ENCODE data around the gene HNRNPK. TPM values are rescaled to one million over a fixed set of nuclear protein-coding genes. Genes with fewer than 3 reads are reported as not detected.
"Not testable (repeated sequence)": the region's sequence is repeated elsewhere in the genome, so short reads cannot be mapped to it uniquely, and the experiment has no call there.

The HNRNPK gene
- total RNA-seq, 2 donors from 2014 or later: 545 to 772 TPM

GRCh38 chr9:83966209-83966582 lies 13.8 kb downstream of the HNRNPK start:
- ATAC-seq (no peak), DNase-seq (ENCODE audit: low spot score) (no peak)
- Mint-ChIP-seq H3K4me3 (no peak overlapping the region), H3K36me3 (peaks cover 36% of the 10 kb centered on the region), H3K27me3 (no peaks in the 10 kb centered on the region), H3K4me1 (ENCODE audit: low read depth in 2 of 2) (peaks cover 11 to 19% of the 10 kb centered on the region in 2 donors), H3K27ac (peak overlapping the region; percentile 56 to 78), H3K9me3 (no peaks in the 10 kb centered on the region)

GRCh38 chr9:83965350-83966208 lies 14.4 kb downstream of the HNRNPK start:
- DNase-seq (ENCODE audit: low spot score): no peak
- Mint-ChIP-seq H3K4me3 (no peak overlapping the region), H3K4me1 (ENCODE audit: low read depth in 2 of 2) (peaks cover 11 to 15% of the 10 kb centered on the region in 2 donors), H3K27me3 (no peaks in the 10 kb centered on the region), H3K9me3 (no peaks in the 10 kb centered on the region), H3K36me3 (peaks cover 30% of the 10 kb centered on the region), H3K27ac (peak overlapping the region; percentile 56 to 78)
- peak in 1 of 2 donors; percentile 11 for ATAC-seq

GRCh38 chr9:83964973-83965349 lies 15.1 kb downstream of the HNRNPK start:
- Mint-ChIP-seq H3K27ac (peak overlapping the region in 1 of 2 donors; percentile 59), H3K4me1 (ENCODE audit: low read depth in 2 of 2) (peaks cover 11 to 15% of the 10 kb centered on the region in 2 donors), H3K27me3 (no peaks in the 10 kb centered on the region), H3K9me3 (no peaks in the 10 kb centered on the region), H3K36me3 (peaks cover 24% of the 10 kb centered on the region), H3K4me3 (no peak overlapping the region)
- ATAC-seq: peak in 1 of 2 donors; percentile 36
- no peak for DNase-seq (ENCODE audit: low spot score)

- no peak for DNase-seq (ENCODE audit: low spot score)
These were observed 17.9 kb downstream of the HNRNPK start for GRCh38 chr9:83962165-83962564.

GRCh38 chr9:83960991-83961390 lies 19.0 kb downstream of the HNRNPK start:
- DNase-seq (ENCODE audit: low spot score) (no peak), ATAC-seq (no peak)
- H3K4me3 Mint-ChIP-seq: no peak overlapping the region
- peaks cover 16% of the 10 kb centered on the region in 2 donors for H3K4me1 Mint-ChIP-seq (ENCODE audit: low read depth in 2 of 2)
- no peaks in the 10 kb centered on the region for H3K27me3 Mint-ChIP-seq
- H3K9me3 Mint-ChIP-seq: no peaks in the 10 kb centered on the region
- H3K27ac Mint-ChIP-seq: peak overlapping the region in 1 of 2 donors; percentile 12
- H3K36me3 Mint-ChIP-seq: no peaks in the 10 kb centered on the region

More at GRCh38 chr9:83962165-83962564, 17.9 kb downstream of the HNRNPK start:
- no peak overlapping the region for H3K27ac Mint-ChIP-seq
- no peaks in the 10 kb centered on the region for H3K27me3 Mint-ChIP-seq
- H3K9me3 Mint-ChIP-seq: no peaks in the 10 kb centered on the region
- no peak overlapping the region for H3K4me3 Mint-ChIP-seq
- ATAC-seq: no peak
- peaks cover 10 to 12% of the 10 kb centered on the region in 2 donors for H3K4me1 Mint-ChIP-seq (ENCODE audit: low read depth in 2 of 2)
- peaks cover 6% of the 10 kb centered on the region for H3K36me3 Mint-ChIP-seq

- ATAC-seq: no peak
- H3K36me3 Mint-ChIP-seq: no peaks in the 10 kb centered on the region
- peaks cover 17 to 18% of the 10 kb centered on the region in 2 donors for H3K4me1 Mint-ChIP-seq (ENCODE audit: low read depth in 2 of 2)
- no peak overlapping the region for H3K27ac Mint-ChIP-seq
- no peak overlapping the region for H3K4me3 Mint-ChIP-seq
- no peak for DNase-seq (ENCODE audit: low spot score)
- H3K27me3 Mint-ChIP-seq: no peaks in the 10 kb centered on the region
- H3K9me3 Mint-ChIP-seq: no peaks in the 10 kb centered on the region
These were observed 21.0 kb downstream of the HNRNPK start for GRCh38 chr9:83959061-83959460.

- ATAC-seq: no peak
- Mint-ChIP-seq H3K27ac (peak overlapping the region; percentile 100), H3K9me3 (no peaks in the 10 kb centered on the region), H3K4me3 (peak overlapping the region; percentile 97), H3K27me3 (no peaks in the 10 kb centered on the region), H3K36me3 (no peaks in the 10 kb centered on the region), H3K4me1 (ENCODE audit: low read depth in 2 of 2) (peaks cover 17 to 18% of the 10 kb centered on the region in 2 donors)
- no peak for DNase-seq (ENCODE audit: low spot score)
These were observed 22.8 kb downstream of the HNRNPK start for GRCh38 chr9:83957248-83957513.

- H3K36me3 Mint-ChIP-seq: no peaks in the 10 kb centered on the region
- peaks cover 17 to 18% of the 10 kb centered on the region in 2 donors for H3K4me1 Mint-ChIP-seq (ENCODE audit: low read depth in 2 of 2)
- H3K27ac Mint-ChIP-seq: peak overlapping the region; percentile 100
- no peaks in the 10 kb centered on the region for H3K27me3 Mint-ChIP-seq
- H3K4me3 Mint-ChIP-seq: peak overlapping the region; percentile 97
- no peaks in the 10 kb centered on the region for H3K9me3 Mint-ChIP-seq
- DNase-seq (ENCODE audit: low spot score): peak; percentile 84
- peak; percentile 89 to 92 for ATAC-seq
These were observed 23.4 kb downstream of the HNRNPK start for GRCh38 chr9:83956436-83957247.

- Mint-ChIP-seq H3K27ac (peak overlapping the region; percentile 100), H3K4me1 (ENCODE audit: low read depth in 2 of 2) (peaks cover 17 to 18% of the 10 kb centered on the region in 2 donors), H3K36me3 (no peaks in the 10 kb centered on the region), H3K4me3 (peak overlapping the region; percentile 97), H3K27me3 (no peaks in the 10 kb centered on the region), H3K9me3 (no peaks in the 10 kb centered on the region)
- ATAC-seq (peak; percentile 67 to 77), DNase-seq (ENCODE audit: low spot score) (no peak)
These were observed 24.0 kb downstream of the HNRNPK start for GRCh38 chr9:83956086-83956435.

GRCh38 chr9:83948096-83948495 lies 31.9 kb downstream of the HNRNPK start:
- H3K9me3 Mint-ChIP-seq; H3K4me3 Mint-ChIP-seq; H3K4me1 Mint-ChIP-seq (ENCODE audit: low read depth in 2 of 2); DNase-seq (ENCODE audit: low spot score); H3K27me3 Mint-ChIP-seq; H3K36me3 Mint-ChIP-seq; H3K27ac Mint-ChIP-seq; ATAC-seq: not testable (repeated sequence)

- no peak overlapping the region for H3K4me3 Mint-ChIP-seq
- no peak for DNase-seq (ENCODE audit: low spot score)
- peaks cover 19% of the 10 kb centered on the region for H3K36me3 Mint-ChIP-seq
- peak overlapping the region in 1 of 2 donors; percentile 30 for H3K27ac Mint-ChIP-seq
- no peaks in the 10 kb centered on the region for H3K4me1 Mint-ChIP-seq (ENCODE audit: low read depth in 2 of 2)
- no peak for ATAC-seq
- H3K27me3 Mint-ChIP-seq: no peaks in the 10 kb centered on the region
- no peaks in the 10 kb centered on the region for H3K9me3 Mint-ChIP-seq
These were observed 39.3 kb downstream of the HNRNPK start for GRCh38 chr9:83940590-83941303.

- Mint-ChIP-seq H3K27me3 (no peaks in the 10 kb centered on the region), H3K36me3 (peaks cover 14% of the 10 kb centered on the region), H3K4me3 (no peak overlapping the region), H3K27ac (peak overlapping the region in 1 of 2 donors; percentile 33), H3K4me1 (ENCODE audit: low read depth in 2 of 2) (peaks cover 0 to 4% of the 10 kb centered on the region in 2 donors), H3K9me3 (no peaks in the 10 kb centered on the region)
- ATAC-seq (peak; percentile 59 to 65), DNase-seq (ENCODE audit: low spot score) (no peak)
These were observed 42.1 kb downstream of the HNRNPK start for GRCh38 chr9:83937861-83938455.

- ATAC-seq: no peak
- H3K27ac Mint-ChIP-seq: no peak overlapping the region
- H3K36me3 Mint-ChIP-seq: peaks cover 4% of the 10 kb centered on the region
- no peaks in the 10 kb centered on the region for H3K9me3 Mint-ChIP-seq
- peaks cover 0 to 4% of the 10 kb centered on the region in 2 donors for H3K4me1 Mint-ChIP-seq (ENCODE audit: low read depth in 2 of 2)
- no peak overlapping the region for H3K4me3 Mint-ChIP-seq
- no peaks in the 10 kb centered on the region for H3K27me3 Mint-ChIP-seq
- no peak for DNase-seq (ENCODE audit: low spot score)
These were observed 43.5 kb downstream of the HNRNPK start for GRCh38 chr9:83936523-83936922.

Data from natural killer cell treated with Interleukin-12 subunit alpha and Interleukin-12 subunit beta and Interleukin-15 and Interleukin-18, amount 100 ng/mL, for 72 hours (primary cell).